GM18873 (cell line): ENCODE measurements around the gene NRXN3.

Experiments used
- ATAC-seq: cut with Tn5 transposase; IDR thresholded peaks from one replicate; pipeline ENCODE4 v1.9.1; 2021; ENCODE audit warnings: mild to moderate bottlenecking, moderate library complexity, moderate number of reproducible peaks; ENCODE audit not compliant: unreplicated experiment, low FRiP score

NRXN3 gene

GRCh38 chr14:79516009-79516408 lies 1345.8 kb downstream of the NRXN3 start:
- ATAC-seq = no peak

DNA sequence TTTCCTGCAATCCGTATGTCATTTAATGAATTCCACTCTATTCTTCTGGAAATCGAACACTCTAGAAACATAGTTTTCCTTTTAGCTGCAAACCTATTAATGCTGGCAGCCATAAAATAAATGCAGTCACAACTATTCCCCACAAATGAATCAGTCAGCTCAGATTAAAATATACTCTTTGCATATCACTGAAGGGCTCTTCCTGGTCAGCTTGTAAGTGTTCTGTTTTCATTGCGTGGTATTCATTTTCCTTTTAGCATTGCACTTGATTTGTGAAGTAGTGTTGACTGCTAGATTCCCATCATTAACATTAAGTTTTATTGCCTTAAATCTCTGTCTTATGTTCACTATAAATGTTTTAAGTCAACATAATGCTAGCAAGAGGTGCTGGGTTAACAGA lies 1355.2 kb downstream of the NRXN3 start:
- ATAC-seq = no peak

DNA sequence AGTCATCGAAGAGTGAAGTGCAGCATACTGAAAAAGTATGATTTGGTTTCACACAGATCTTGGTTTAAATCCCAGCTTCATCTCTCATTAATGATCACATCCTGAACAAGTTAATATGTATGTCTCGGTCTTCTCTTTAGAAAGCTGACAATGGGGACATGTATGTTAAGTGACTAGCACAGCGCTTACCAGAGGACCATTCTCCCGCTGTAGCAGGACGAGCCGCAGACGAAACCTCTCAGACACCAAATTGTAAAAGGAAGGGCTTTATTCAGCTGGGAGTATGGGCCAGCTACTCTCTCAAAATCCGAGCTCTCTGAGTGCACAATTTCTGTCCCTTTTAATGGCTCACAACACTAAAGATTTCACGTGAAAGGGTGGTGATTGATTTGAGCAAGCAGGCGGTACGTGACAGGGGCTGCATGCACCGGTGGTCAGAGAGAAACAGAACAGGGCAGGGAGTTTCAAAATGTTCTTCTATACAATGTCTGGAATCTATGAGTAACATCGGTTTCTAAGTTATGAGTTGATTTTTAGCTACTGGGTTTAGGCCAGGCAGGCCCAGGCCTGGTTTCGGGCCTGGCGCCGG lies 1358.7 kb downstream of the NRXN3 start:
- no peak for ATAC-seq

- no peak for ATAC-seq
These were observed 1360.4 kb downstream of the NRXN3 start for GRCh38 chr14:79530555-79530954.

DNA sequence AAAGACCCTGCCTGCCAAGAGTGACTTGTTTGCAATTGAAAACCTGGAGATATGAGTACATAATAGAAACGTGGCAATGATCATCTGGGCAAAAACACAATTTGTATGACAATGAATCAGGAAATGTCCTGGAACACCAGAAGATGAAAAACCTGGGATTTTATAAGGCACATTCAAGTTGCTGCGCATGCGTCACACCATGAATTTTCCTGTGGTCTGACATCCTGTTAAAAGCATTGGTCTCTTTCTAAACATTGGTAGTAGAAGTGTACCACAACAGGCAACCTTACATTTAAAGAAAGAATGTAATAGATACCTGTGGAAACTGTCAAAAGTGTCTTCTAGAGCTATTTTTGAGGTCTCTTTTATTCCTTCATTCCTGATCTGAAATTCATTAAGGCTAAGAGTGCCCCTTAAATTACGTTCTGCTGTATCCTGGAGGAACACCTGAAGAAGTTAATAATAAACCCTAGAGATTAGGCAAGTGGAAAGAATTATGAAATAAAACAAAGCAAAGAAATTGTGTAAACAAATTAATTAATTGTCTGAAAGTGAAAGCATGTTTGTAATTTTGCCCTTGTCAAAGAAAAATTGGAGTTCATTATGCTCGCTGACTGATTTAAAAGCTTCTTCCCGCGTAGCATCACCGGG lies 1364.7 kb downstream of the NRXN3 start:
- ATAC-seq = no peak

DNA sequence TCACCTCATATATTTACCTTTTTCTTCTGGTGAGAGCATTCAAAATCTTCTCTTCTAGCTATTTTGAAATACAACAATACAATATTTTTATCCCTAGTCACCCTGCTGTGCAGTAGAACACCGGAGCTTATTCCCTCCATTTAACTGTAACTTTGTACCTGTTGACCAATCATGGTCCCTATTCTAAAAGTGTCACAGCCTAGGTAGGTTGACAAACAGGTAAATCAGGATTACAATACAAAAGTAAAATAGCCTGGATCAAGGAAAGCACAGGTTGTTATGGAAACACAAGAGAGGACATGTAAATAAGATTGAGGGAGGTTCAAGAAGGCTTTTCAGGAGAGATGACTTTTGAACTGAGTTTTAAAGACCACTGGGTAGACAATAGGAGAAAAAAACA lies 1370.2 kb downstream of the NRXN3 start:
- ATAC-seq = no peak

GRCh38 chr14:79542121-79542520 lies 1371.9 kb downstream of the NRXN3 start:
- no peak for ATAC-seq

DNA sequence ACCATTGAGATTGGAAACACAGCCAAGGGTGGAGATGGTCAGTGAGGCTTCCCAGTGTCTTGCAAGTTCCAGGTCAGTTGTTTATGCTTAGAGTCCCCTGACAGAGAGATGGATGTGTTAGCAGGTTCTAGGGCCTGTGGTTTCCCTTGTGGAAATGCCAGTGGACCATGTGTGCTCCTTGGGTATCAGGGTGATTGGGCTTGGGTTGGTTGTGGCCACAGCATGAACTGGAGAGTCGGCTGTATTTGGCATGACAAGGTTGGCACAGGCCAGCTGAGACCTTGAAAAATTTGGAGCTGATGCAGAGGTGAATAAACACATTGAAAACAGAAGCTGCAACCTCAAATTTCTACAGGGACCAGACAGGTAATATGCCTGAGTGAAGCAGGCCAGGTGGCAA lies 1373.2 kb downstream of the NRXN3 start:
- no peak for ATAC-seq

- ATAC-seq = no peak
These were observed 1374.0 kb downstream of the NRXN3 start for GRCh38 chr14:79543967-79544697.

GRCh38 chr14:79544698-79545070 lies 1374.5 kb downstream of the NRXN3 start:
- no peak for ATAC-seq

DNA sequence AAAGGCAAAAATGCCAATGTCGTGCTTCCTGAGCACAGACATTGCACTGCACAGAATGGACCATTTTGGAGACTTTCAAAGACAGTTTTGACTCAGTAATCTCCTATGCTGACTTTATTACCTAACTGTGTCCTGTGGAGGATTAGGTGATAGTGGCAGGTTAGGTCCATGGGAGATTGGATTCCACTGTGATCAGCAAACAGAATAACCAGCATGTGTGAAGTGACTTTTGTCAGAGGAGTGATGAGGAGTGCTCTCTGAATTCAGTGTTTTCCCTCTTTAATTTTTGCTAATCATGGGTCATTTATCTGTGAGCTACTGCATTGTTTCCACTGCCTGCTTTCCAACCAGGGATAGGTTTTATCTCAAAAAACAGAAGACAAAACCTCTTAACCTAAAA lies 1378.7 kb downstream of the NRXN3 start:
- no peak for ATAC-seq

DNA sequence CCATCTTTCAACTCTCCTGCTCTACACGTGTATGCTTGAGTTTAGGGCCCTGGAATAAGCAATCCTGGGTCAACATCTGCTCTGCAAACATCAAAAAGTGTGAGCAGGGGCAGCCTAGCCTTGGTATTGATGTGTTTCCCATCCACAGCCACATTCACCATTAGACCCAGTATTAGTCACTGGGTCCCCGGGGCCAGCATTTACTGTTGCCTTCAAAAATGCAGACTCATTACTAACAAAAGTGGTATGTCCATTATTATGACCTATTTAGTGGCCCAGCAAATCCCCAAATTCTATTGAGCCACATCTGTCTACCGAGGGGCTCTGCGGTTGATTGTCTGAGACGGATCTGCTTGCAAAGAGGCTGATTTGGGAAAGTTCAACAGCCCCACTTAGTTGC lies 1379.3 kb downstream of the NRXN3 start:
- ATAC-seq = no peak

DNA sequence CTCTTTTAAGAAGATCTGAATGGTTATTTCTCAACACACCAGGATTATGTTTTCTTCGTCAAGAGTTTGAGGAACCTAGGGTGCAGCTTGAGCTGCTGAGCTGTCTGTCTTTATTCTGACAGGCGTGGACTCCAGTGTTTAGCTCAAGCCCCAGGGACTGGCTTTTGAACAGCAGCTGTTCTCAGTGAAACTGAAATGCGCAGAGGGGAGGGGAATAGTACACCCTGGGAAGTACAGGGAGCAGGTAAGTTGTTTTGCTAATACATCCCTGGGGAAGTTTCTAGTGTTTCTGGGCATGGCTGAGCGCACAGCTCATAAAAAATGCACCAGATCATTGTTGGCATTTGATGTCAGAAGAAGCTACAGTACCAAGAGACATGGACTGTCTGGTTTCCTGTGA lies 1381.3 kb downstream of the NRXN3 start:
- no peak for ATAC-seq

- ATAC-seq = no peak
These were observed 1382.6 kb downstream of the NRXN3 start for GRCh38 chr14:79552778-79553177.

DNA sequence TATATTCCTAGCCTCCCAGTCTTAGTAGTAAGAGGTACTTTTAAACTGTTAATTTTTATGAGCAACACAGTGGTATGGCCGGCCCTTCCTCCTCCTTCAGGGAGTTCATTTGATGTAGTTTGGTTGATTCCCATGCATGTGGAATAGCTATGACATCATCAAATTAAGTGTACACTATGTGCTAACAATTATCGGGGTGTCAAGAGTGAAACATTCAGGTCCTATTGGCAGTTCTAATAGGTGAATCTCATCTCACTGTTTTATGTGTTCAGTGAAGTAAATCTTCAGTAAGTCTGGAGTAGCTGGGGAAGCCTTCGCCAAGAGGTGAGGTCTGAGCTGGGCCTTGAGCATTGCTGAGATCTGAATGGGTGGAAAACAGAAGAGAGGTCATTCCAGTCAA lies 1384.6 kb downstream of the NRXN3 start:
- no peak for ATAC-seq

- no peak for ATAC-seq
These were observed 1385.3 kb downstream of the NRXN3 start for GRCh38 chr14:79555429-79555828.

- ATAC-seq = no peak
These were observed 1387.1 kb downstream of the NRXN3 start for GRCh38 chr14:79557309-79557708.

DNA sequence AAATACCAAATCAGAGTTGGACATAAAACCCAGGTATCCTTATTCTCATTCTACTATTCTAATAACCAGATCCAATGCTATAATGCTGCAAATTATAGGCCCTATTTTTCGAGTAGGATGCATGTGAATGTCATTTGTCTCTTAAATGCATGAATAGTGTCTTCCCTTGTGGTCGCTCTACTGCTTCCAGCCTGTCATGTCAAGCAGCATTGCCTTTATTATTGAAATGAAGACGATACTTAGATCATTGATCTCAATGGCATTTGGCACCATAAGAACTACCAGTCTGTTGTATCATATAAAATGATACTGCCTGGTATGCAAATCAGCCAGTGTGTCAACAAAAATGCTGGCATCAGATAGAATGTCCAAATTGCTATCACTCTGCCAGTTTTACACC lies 1392.0 kb downstream of the NRXN3 start:
- ATAC-seq = no peak

DNA sequence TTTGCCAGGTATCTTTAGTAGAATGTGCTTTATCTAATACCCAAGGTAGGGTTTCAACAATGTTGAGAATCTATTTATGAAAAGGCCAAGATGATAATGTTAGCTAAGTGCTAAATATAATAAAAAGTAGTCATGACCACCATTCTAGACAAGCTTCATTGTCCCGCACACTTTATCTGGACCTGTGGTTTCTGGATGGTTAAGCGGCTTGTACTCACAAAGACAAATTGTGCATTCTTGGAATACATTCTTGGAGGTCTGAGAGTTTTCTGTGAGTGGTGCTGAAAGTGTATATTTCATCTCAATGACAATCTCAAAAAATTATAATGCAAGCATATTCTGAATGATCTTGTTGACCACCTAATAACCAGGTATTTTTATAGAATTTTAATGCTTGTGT lies 1394.2 kb downstream of the NRXN3 start:
- ATAC-seq = no peak

GRCh38 chr14:79567306-79567705 lies 1397.1 kb downstream of the NRXN3 start:
- no peak for ATAC-seq

- no peak for ATAC-seq
These were observed 1398.4 kb downstream of the NRXN3 start for GRCh38 chr14:79568594-79568993.

DNA sequence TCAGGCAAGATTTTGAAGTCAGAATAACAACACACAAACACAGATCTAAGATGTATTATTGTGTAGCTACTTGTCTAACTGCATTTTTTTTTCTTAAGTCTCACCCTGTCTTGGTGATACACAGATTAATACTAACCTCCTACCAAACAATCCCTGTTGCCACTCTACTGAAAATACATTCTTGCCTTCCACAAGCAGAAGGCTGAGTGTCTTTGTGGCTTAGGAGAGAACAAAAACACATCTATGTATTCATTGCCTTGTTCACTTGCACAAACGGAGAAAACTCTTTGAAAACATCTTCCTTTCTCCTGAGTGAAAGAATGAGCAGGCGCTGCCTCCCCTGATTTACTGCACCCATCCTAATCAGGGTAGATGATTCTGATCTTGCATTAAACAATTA lies 1398.9 kb downstream of the NRXN3 start:
- no peak for ATAC-seq
